Lung (tissue), 12 donors: ENCODE measurements around the gene ADORA1. TPM values are rescaled to one million over a fixed set of nuclear protein-coding genes. Genes with fewer than 3 reads are reported as not detected.

ENCODE experiments used
- ATAC-seq: fragments of 200-7000 bp; cut with Tn5 transposase; one replicate; pipeline ENCODE4 v1.9.1; 2020; ENCODE audit warnings: moderate number of reproducible peaks; ENCODE audit not compliant: insufficient read depth, low FRiP score
- DNase-seq, 3 donors: peaks; one replicate each; pipeline ENCODE4 v3.0.0-alpha.2; 2013 to 2017
- H3K27ac ChIP-seq, 2 donors: one replicate each; pipeline ENCODE4 v1.5.1; 2013; ENCODE audit warnings: mild to moderate bottlenecking in 2 of 2, moderate library complexity in 2 of 2, control low read depth in 1 of 2, inconsistent platforms in 1 of 2, low read depth in 1 of 2, low read length in 1 of 2
- H3K27me3 ChIP-seq, 3 donors: one replicate each; pipeline ENCODE4 v1.5.1; 2013; ENCODE audit warnings: low read length in 2 of 3; ENCODE audit not compliant: control insufficient read depth in 3 of 3, insufficient read depth in 3 of 3
- H3K36me3 ChIP-seq, 4 donors: one replicate each; pipeline ENCODE4 v1.5.1; 2013; ENCODE audit warnings: low read length in 4 of 4, mild to moderate bottlenecking in 1 of 4, moderate library complexity in 1 of 4; ENCODE audit not compliant: control insufficient read depth in 4 of 4, insufficient read depth in 4 of 4
- H3K4me1 ChIP-seq, 5 donors: one replicate each; pipeline ENCODE4 v1.5.1; 2013; ENCODE audit warnings: low read length in 5 of 5, mild to moderate bottlenecking in 2 of 5, moderate library complexity in 1 of 5; ENCODE audit not compliant: control insufficient read depth in 5 of 5, insufficient read depth in 5 of 5
- H3K4me3 ChIP-seq: one replicate; pipeline ENCODE4 v1.5.1; 2013; ENCODE audit warnings: mild to moderate bottlenecking, control low read depth, moderate library complexity
- H3K9ac ChIP-seq, 2 donors: one replicate each; pipeline ENCODE4 v1.5.1; 2013; ENCODE audit warnings: low read length in 2 of 2, control low read depth in 1 of 2; ENCODE audit not compliant: insufficient read depth in 1 of 2
- H3K9me3 ChIP-seq, 4 donors: one replicate each; pipeline ENCODE4 v1.5.1; 2013; ENCODE audit warnings: low read length in 3 of 4, mild to moderate bottlenecking in 1 of 4, moderate library complexity in 1 of 4; ENCODE audit not compliant: control insufficient read depth in 4 of 4, insufficient read depth in 3 of 4
- WGBS, 2 donors: extraction: QIAGEN DNeasy Blood & Tissue Kit; methylation state at CpG; one replicate each; pipeline ENCODE4 v1.1.7; 2013; 5-methylcytosine and 5-hydroxymethylcytosine counted together
- polyA plus RNA-seq, 2 donors: library from polyadenylated mRNA; stranded (reverse); fragments of 200-250 nt; gene quantifications; one replicate each; pipeline ENCODE4 v1.2.1, GENCODE V29; 2013
- total RNA-seq, 2 donors: library from RNA; depleted of rRNA in 1 of 2; stranded (reverse); fragments of >200 nt in 1 of 2; gene quantifications; one replicate each; pipeline ENCODE4 v1.2.1, GENCODE V29; 2014 to 2021
- TF ChIP-seq, protein P1 (sequence below): IDR thresholded peaks from 2 replicates; pipeline ENCODE4 v1.5.1; 2012; ENCODE audit warnings: mild to moderate bottlenecking; ENCODE audit errors: control extremely low read depth, extremely low read depth
- donor health status: control.
- donor health status: control.
- donor health status: Bipolar disorder and iron deficiency.
- donor health status: healthy.
- donor health status: DM: yes; HTN: yes; CAD: no.

Gene ADORA1
- total and polyA plus RNA-seq, 4 donors = 0.57 to 2.3 (median 0.79) TPM

DNA sequence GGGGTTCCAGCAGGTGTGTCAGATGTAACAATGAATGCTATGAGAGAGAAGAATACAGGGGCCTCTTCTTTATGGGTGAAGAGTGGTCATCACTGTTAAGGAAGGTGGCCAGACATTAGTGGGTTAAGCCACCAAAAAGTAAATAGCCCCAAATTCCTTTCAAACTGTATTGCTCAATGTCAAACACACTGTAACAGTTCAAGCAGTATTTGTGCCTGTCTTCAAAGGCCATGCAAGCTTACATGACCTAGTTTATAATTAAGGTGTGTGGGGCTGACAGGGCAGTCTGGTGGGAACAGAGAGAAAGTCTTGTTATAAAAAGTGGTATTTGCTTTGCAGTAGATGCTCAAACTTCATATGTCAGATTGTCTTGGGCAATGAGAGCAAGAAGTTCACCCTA lies 83.5 kb downstream of the ADORA1 start:
- Histone ChIP-seq H3K27ac (no peak overlapping the region), H3K36me3 (no peaks in the 10 kb centered on the region), H3K4me3 (no peak overlapping the region), H3K27me3 (peaks cover 0 to 11% (median 4%) of the 10 kb centered on the region in 3 donors), H3K9ac (no peak overlapping the region), H3K4me1 (no peaks in the 10 kb centered on the region), H3K9me3 (no peaks in the 10 kb centered on the region)
- TF ChIP-seq, protein P1, sequence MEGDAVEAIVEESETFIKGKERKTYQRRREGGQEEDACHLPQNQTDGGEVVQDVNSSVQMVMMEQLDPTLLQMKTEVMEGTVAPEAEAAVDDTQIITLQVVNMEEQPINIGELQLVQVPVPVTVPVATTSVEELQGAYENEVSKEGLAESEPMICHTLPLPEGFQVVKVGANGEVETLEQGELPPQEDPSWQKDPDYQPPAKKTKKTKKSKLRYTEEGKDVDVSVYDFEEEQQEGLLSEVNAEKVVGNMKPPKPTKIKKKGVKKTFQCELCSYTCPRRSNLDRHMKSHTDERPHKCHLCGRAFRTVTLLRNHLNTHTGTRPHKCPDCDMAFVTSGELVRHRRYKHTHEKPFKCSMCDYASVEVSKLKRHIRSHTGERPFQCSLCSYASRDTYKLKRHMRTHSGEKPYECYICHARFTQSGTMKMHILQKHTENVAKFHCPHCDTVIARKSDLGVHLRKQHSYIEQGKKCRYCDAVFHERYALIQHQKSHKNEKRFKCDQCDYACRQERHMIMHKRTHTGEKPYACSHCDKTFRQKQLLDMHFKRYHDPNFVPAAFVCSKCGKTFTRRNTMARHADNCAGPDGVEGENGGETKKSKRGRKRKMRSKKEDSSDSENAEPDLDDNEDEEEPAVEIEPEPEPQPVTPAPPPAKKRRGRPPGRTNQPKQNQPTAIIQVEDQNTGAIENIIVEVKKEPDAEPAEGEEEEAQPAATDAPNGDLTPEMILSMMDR = no peak
- DNase-seq (peak in 1 of 3 donors; percentile 27), ATAC-seq (no peak)

DNA sequence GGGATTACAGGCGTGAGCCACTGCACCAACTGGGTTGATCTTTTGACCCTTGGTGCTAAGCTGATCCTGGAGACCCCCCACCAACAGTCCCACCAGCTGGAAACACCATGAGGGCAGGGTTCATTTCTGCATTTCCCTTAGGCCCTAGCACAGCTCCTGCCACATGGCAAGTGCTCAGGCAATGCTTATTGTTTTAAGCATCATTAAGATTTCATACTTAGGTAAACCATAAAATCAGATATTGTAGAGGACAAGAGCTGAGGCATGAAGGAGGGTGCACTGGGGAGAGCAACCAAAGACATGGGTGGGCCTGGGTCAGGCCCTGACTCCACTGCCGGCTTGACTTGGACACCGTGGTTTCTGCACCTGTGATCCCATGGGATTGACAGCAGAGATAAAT lies 84.3 kb downstream of the ADORA1 start:
- Histone ChIP-seq H3K4me3 (no peak overlapping the region), H3K36me3 (no peaks in the 10 kb centered on the region), H3K27me3 (peaks cover 0 to 11% (median 4%) of the 10 kb centered on the region in 3 donors), H3K9me3 (no peaks in the 10 kb centered on the region), H3K4me1 (no peaks in the 10 kb centered on the region), H3K9ac (no peak overlapping the region), H3K27ac (no peak overlapping the region)
- TF ChIP-seq, protein P1 = no peak
- DNase-seq (no peak), ATAC-seq (no peak)
- 91 to 96% methylated on average over 3 of the region's 3 CpGs for WGBS, 2 donors

DNA sequence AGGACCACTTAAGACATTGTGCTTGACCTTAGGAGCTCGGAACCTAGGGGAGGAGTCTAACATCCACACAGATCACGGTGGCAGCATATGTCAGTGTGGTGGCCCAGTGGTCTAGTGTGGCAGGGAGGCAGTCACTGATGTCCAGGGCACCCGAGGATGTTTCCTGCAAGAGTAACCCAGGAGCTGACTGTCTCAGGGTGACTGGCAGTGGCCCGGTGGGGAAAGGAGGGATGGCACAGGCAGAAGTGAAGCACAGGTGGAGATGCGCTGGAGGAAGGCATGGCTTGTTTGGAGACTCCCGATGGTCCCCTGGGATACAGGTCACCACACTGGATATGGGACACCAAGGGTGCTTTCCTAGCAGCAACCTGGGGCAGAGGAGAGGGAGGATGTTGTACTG lies 85.6 kb downstream of the ADORA1 start:
- Histone ChIP-seq H3K27ac (no peak overlapping the region), H3K9ac (no peak overlapping the region), H3K36me3 (no peaks in the 10 kb centered on the region), H3K9me3 (no peaks in the 10 kb centered on the region), H3K27me3 (peaks cover 0 to 12% (median 4%) of the 10 kb centered on the region in 3 donors), H3K4me1 (no peaks in the 10 kb centered on the region), H3K4me3 (no peak overlapping the region)
- no peak for ATAC-seq
- WGBS, 2 donors = 76 to 79% methylated on average over 6 of the region's 6 CpGs
- TF ChIP-seq, protein P1 = no peak
- DNase-seq = no peak

DNA sequence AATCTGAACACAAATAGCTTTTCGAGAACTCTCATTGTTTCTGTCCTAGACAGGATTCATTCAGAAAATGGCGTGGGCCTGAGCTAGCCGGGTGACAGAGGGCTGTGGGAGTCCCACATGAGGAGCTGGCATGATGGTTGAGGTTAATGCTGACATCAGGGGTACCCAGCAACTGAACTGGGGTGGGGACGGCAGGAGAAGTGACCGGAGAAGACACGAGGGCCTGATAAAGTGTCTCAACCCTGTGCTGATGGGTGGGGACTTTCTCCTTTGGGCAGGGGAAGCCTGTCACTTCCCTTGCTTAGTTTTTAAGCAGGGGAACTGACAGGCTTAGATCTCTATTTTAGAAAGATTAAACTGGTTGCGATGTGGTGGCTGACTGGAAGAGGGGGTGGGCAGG lies 87.3 kb downstream of the ADORA1 start:
- H3K9ac ChIP-seq = no peak overlapping the region
- H3K36me3 ChIP-seq = no peaks in the 10 kb centered on the region
- no peak overlapping the region for H3K27ac ChIP-seq
- H3K27me3 ChIP-seq = peaks cover 0 to 19% (median 7%) of the 10 kb centered on the region in 3 donors
- WGBS, 2 donors = 58 to 72% methylated on average over 7 of the region's 7 CpGs
- TF ChIP-seq, protein P1 = no peak
- no peaks in the 10 kb centered on the region for H3K4me1 ChIP-seq
- H3K9me3 ChIP-seq = no peaks in the 10 kb centered on the region
- H3K4me3 ChIP-seq = no peak overlapping the region
- no peak for ATAC-seq
- DNase-seq = no peak
